HCT116 (cell line): Measurements from ENCODE around the gene NPEPL1.

ENCODE experiments used
- ATF3 ChIP-seq: IDR thresholded peaks from 2 replicates; pipeline ENCODE4 v1.6.1; 2012
- CTCF ChIP-seq, 3 experiments: fragments of 200-600 bp in 1 of 3; sonication (generic) in 1 of 3; IDR thresholded peaks in 2 of 3; conservative IDR thresholded peaks in 1 of 3; 2 replicates each; pipeline ENCODE4 v1.5.1; 2012 to 2017; ENCODE audit warnings: low read depth in 2 of 3, low read length in 2 of 3, antibody characterized with exemption in 1 of 3, borderline replicate concordance in 1 of 3, control low read depth in 1 of 3, mild to moderate bottlenecking in 1 of 3, mixed read lengths in 1 of 3, mixed run types in 1 of 3, moderate library complexity in 1 of 3; ENCODE audit not compliant: insufficient read depth in 1 of 3
- EZH2 ChIP-seq: fragments of 200-600 bp; sonication (generic); IDR thresholded peaks from 2 replicates; pipeline ENCODE4 v1.6.1; 2017; ENCODE audit warnings: antibody characterized with exemption, mixed run types
- EZH2phosphoT487 ChIP-seq: fragments of 200-600 bp; IDR thresholded peaks from 2 replicates; pipeline ENCODE4 v1.6.1; 2018; ENCODE audit warnings: antibody characterized with exemption, borderline replicate concordance
- FOSL1 ChIP-seq: IDR thresholded peaks from 2 replicates; pipeline ENCODE4 v1.6.1; 2012; ENCODE audit warnings: low read depth
- MAX ChIP-seq: IDR thresholded peaks from 2 replicates; pipeline ENCODE4 v1.6.1; 2012
- POLR2A ChIP-seq: IDR thresholded peaks from 2 replicates; pipeline ENCODE4 v1.7.0; 2011; ENCODE audit warnings: borderline replicate concordance; ENCODE audit not compliant: insufficient read depth, insufficient read length; ENCODE audit errors: extremely low read depth
- POLR2AphosphoS5 ChIP-seq: IDR thresholded peaks from 2 replicates; pipeline ENCODE4 v1.6.1; 2011; ENCODE audit warnings: mild to moderate bottlenecking, low read depth, low read length, moderate library complexity
- RAD21 ChIP-seq: IDR thresholded peaks from 2 replicates; pipeline ENCODE4 v1.6.1; 2012; ENCODE audit warnings: low read depth, mild to moderate bottlenecking
- REST ChIP-seq: IDR thresholded peaks from 2 replicates; pipeline ENCODE4 v1.6.1; 2012; ENCODE audit warnings: low read depth
- SIN3A ChIP-seq: IDR thresholded peaks from 2 replicates; pipeline ENCODE4 v1.6.1; 2012; ENCODE audit warnings: low read depth
- ZBTB33 ChIP-seq: IDR thresholded peaks from 2 replicates; pipeline ENCODE4 v1.6.1; 2011; ENCODE audit warnings: mild to moderate bottlenecking, low read length, moderate library complexity; ENCODE audit not compliant: insufficient replicate concordance; ENCODE audit errors: extremely low read depth
- ZNF274 ChIP-seq: fragments of 200-500 bp; sonication (Bioruptor generic); IDR thresholded peaks from 2 replicates; pipeline ENCODE4 v1.6.1; 2014; ENCODE audit warnings: mild to moderate bottlenecking, low read depth, low read length, inconsistent platforms

- TF ChIP-seq REST: no peak
- TF ChIP-seq POLR2A: no peak
- no peak for TF ChIP-seq CTCF (IDR thresholded peaks at IDR 0.05 in 2 of 3, conservative IDR thresholded peaks at IDR 0.05 in 1 of 3; ENCODE audit: borderline replicate concordance in 1 of 3, insufficient read depth in 1 of 3, low read depth in 2 of 3, low read length in 2 of 3)
- no peak for TF ChIP-seq EZH2phosphoT487
- no peak for TF ChIP-seq ZBTB33
- TF ChIP-seq EZH2: no peak
- no peak for TF ChIP-seq SIN3A
- TF ChIP-seq POLR2AphosphoS5: no peak
- TF ChIP-seq ZNF274: no peak
- TF ChIP-seq RAD21: no peak
- no peak for TF ChIP-seq MAX
- no peak for TF ChIP-seq FOSL1
- no peak for TF ChIP-seq ATF3
Measured at GRCh38 chr20:58652606-58653294, 39.9 kb upstream of the NPEPL1 start.
